Upper lobe of right lung (tissue), 1 donor: ENCODE results near the gene TDRD1. TPM values are rescaled to one million over a fixed set of nuclear protein-coding genes. Genes with fewer than 3 reads are reported as not detected.
A peak's percentile ranks its signal among the peaks of the same experiment; 100 is the strongest.

ENCODE experiments used
- ATAC-seq: fragments of 200-7000 bp; cut with Tn5 transposase; one replicate; pipeline ENCODE4 v1.9.1; 2020; ENCODE audit warnings: mild to moderate bottlenecking, moderate library complexity
- DNase-seq: peaks from one replicate; pipeline ENCODE4 v3.0.0-alpha.2; 2020
- H3K27ac ChIP-seq: fragments of 200-600 bp; one replicate; pipeline ENCODE4 v1.8.0; 2022
- H3K27me3 ChIP-seq: fragments of 200-600 bp; one replicate; pipeline ENCODE4 v1.8.0; 2022; ENCODE audit warnings: mild to moderate bottlenecking
- H3K36me3 ChIP-seq: fragments of 200-600 bp; one replicate; pipeline ENCODE4 v1.8.0; 2022
- H3K4me1 ChIP-seq: fragments of 200-600 bp; one replicate; pipeline ENCODE4 v1.8.0; 2022
- H3K4me3 ChIP-seq: fragments of 200-600 bp; one replicate; pipeline ENCODE4 v1.8.0; 2022; ENCODE audit warnings: mild to moderate bottlenecking
- H3K9me3 ChIP-seq: fragments of 200-600 bp; one replicate; pipeline ENCODE4 v1.8.0; 2022
- intact Hi-C: fragments of 100-400 bp; cut with DNase I; formaldehyde crosslinking; loops from one replicate; pipeline ENCODE4 v1.11.0; 2022
- total RNA-seq: library from RNA; stranded (reverse); fragmentation: NEBNext Ultra II Directional; extraction: Animal tissue kit (Norgen Biotek cat#: 25700); gene quantifications from one replicate; pipeline ENCODE4 v1.2.1, GENCODE V29; 2021
- TF ChIP-seq, protein P1 (sequence below): fragments of 200-600 bp; IDR thresholded peaks from one replicate; pipeline ENCODE4 v1.8.0; 2022; ENCODE audit warnings: antibody characterized with exemption
- donor health status: DM: no; HTN: yes; CAD: no; lungs with severe emphysema.

The TDRD1 gene
- total RNA-seq, 1 donor from 2014 or later = 0.14 TPM

DNA sequence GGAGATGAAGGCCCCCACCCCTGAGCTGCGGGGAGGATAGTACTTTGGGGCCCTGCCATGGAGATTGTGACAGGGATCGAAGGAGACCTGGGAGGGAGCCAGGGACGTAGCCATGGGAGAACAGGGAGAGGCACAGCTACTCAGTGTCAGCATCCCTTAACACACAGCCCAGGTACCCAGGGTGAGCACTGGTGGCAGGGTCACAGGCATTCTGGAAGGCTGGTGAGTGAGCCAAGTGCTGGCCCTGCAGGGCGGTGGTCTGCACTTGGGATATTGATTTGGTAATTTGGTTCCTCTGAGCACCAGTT is 99.7 kb downstream of the TDRD1 start:
- Histone ChIP-seq H3K27me3 (no peaks in the 10 kb centered on the region), H3K9me3 (no peaks in the 10 kb centered on the region), H3K4me3 (no peak overlapping the region), H3K4me1 (no peaks in the 10 kb centered on the region), H3K27ac (no peak overlapping the region), H3K36me3 (no peaks in the 10 kb centered on the region)
- intact Hi-C loops = no loop called here
- no peak for ATAC-seq
- DNase-seq = no peak
- TF ChIP-seq, protein P1, sequence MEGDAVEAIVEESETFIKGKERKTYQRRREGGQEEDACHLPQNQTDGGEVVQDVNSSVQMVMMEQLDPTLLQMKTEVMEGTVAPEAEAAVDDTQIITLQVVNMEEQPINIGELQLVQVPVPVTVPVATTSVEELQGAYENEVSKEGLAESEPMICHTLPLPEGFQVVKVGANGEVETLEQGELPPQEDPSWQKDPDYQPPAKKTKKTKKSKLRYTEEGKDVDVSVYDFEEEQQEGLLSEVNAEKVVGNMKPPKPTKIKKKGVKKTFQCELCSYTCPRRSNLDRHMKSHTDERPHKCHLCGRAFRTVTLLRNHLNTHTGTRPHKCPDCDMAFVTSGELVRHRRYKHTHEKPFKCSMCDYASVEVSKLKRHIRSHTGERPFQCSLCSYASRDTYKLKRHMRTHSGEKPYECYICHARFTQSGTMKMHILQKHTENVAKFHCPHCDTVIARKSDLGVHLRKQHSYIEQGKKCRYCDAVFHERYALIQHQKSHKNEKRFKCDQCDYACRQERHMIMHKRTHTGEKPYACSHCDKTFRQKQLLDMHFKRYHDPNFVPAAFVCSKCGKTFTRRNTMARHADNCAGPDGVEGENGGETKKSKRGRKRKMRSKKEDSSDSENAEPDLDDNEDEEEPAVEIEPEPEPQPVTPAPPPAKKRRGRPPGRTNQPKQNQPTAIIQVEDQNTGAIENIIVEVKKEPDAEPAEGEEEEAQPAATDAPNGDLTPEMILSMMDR = no peak

DNA sequence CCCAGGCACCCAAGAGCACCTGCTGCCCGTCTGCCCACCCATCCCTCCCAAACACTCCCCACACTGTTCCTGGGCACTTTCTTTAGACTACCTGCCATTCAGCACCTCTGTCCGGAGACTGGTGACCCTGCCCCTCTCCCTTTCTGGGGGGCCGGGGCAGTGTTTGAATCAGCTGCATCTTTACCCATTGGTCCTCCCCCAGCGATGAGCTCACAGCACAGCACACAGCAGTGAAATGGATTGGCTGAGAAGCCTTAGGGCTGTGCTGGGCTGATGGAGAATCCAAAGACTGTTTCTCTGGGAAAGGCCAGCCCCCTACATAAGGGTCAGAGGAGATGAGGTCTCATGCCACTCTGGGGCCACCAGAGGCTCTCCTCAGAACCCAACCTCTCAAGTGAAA is 100.1 kb downstream of the TDRD1 start:
- DNase-seq (peak; percentile 25), ATAC-seq (no peak)
- H3K4me1 ChIP-seq = no peaks in the 10 kb centered on the region
- no peak overlapping the region for H3K27ac ChIP-seq
- TF ChIP-seq, protein P1 = no peak
- H3K4me3 ChIP-seq = no peak overlapping the region
- H3K9me3 ChIP-seq = no peaks in the 10 kb centered on the region
- no peaks in the 10 kb centered on the region for H3K36me3 ChIP-seq
- intact Hi-C loops = no loop called here
- H3K27me3 ChIP-seq = no peaks in the 10 kb centered on the region

- ATAC-seq = peak; percentile 14
- Histone ChIP-seq H3K36me3 (no peaks in the 10 kb centered on the region), H3K27ac (no peak overlapping the region), H3K9me3 (no peaks in the 10 kb centered on the region), H3K4me3 (no peak overlapping the region), H3K27me3 (no peaks in the 10 kb centered on the region), H3K4me1 (no peaks in the 10 kb centered on the region)
- TF ChIP-seq, protein P1 = no peak
- intact Hi-C loops = no loop called here
- peak; percentile 40 for DNase-seq
These were observed 100.9 kb downstream of the TDRD1 start for GRCh38 chr10:114279901-114280644.

- H3K36me3 ChIP-seq = no peaks in the 10 kb centered on the region
- no peaks in the 10 kb centered on the region for H3K9me3 ChIP-seq
- no peaks in the 10 kb centered on the region for H3K27me3 ChIP-seq
- H3K4me1 ChIP-seq = no peaks in the 10 kb centered on the region
- H3K27ac ChIP-seq = no peak overlapping the region
- DNase-seq (peak; percentile 44), ATAC-seq (no peak)
- intact Hi-C loops = no loop called here
- H3K4me3 ChIP-seq = no peak overlapping the region
- TF ChIP-seq, protein P1 = no peak
These were observed 101.9 kb downstream of the TDRD1 start for GRCh38 chr10:114281006-114281405.

- TF ChIP-seq, protein P1 = no peak
- Histone ChIP-seq H3K4me3 (no peak overlapping the region), H3K27me3 (no peaks in the 10 kb centered on the region), H3K36me3 (no peaks in the 10 kb centered on the region), H3K9me3 (no peaks in the 10 kb centered on the region), H3K4me1 (no peaks in the 10 kb centered on the region), H3K27ac (no peak overlapping the region)
- ATAC-seq = no peak
- peak; percentile 48 for DNase-seq
- intact Hi-C loops = no loop called here
These were observed 102.3 kb downstream of the TDRD1 start for GRCh38 chr10:114281461-114281860.

Other genes with a start within 250 kb of the TDRD1 start
- 18.6 TPM for gene ADRB1, start 135.5 kb upstream of the TDRD1 start, total RNA-seq
- 33.3 TPM for gene CCDC186, start 5.2 kb upstream of the TDRD1 start, total RNA-seq
- 15.5 TPM for gene VWA2, start 59.9 kb downstream of the TDRD1 start, total RNA-seq
- gene AFAP1L2, start 225.1 kb downstream of the TDRD1 start, total RNA-seq = 10.1 TPM